Suprapubic skin (tissue), 4 donors: ENCODE results near the gene SCN4B. TPM values are rescaled to one million over a fixed set of nuclear protein-coding genes. Genes with fewer than 3 reads are reported as not detected.

Experiments used
- DNase-seq, 2 donors: peaks; one replicate each; pipeline ENCODE4 v3.0.0-alpha.2; 2019; ENCODE audit warnings: low spot score in 2 of 2
- H3K27ac ChIP-seq: fragments of 200-600 bp; sonication (generic); one replicate; pipeline ENCODE4 v1.5.1; 2019
- H3K27me3 ChIP-seq: fragments of 200-600 bp; sonication (generic); one replicate; pipeline ENCODE4 v1.5.1; 2019
- H3K36me3 ChIP-seq: fragments of 200-600 bp; sonication (generic); one replicate; pipeline ENCODE4 v1.5.1; 2019
- H3K4me1 ChIP-seq: fragments of 200-600 bp; sonication (generic); one replicate; pipeline ENCODE4 v1.5.1; 2019
- H3K4me3 ChIP-seq: fragments of 200-600 bp; sonication (generic); one replicate; pipeline ENCODE4 v1.5.1; 2019; ENCODE audit warnings: mild to moderate bottlenecking
- H3K9me3 ChIP-seq: fragments of 200-600 bp; sonication (generic); one replicate; pipeline ENCODE4 v1.5.1; 2019
- EP300 ChIP-seq: sonication (generic); formaldehyde crosslinking; IDR thresholded peaks from one replicate; pipeline ENCODE4 v1.6.1; 2017; ENCODE audit warnings: antibody characterized with exemption
- POLR2A ChIP-seq, 2 donors: fragments of 450-650 bp; IDR thresholded peaks; one replicate each; pipeline ENCODE4 v1.6.1; 2017; ENCODE audit warnings: antibody characterized with exemption in 2 of 2, mild to moderate bottlenecking in 2 of 2, moderate library complexity in 2 of 2
- POLR2AphosphoS5 ChIP-seq, 3 donors: sonication (generic); formaldehyde crosslinking; IDR thresholded peaks; one replicate each; pipeline ENCODE4 v1.6.1; 2017; ENCODE audit warnings: antibody characterized with exemption in 3 of 3
- WGBS: methylation state at CpG from one replicate; pipeline ENCODE4 v1.1.5; 2018; 5-methylcytosine and 5-hydroxymethylcytosine counted together
- total RNA-seq, 4 donors: library from RNA; depleted of rRNA; stranded (reverse); fragments of >200 nt; gene quantifications; one replicate each; pipeline ENCODE4 v1.1.0, GENCODE V29; 2016
- TF ChIP-seq, protein P1 (sequence below), 2 donors: fragments of 200-600 bp in 1 of 2; fragments of 450-650 bp in 1 of 2; sonication (generic) in 1 of 2; IDR thresholded peaks; one replicate each; pipeline ENCODE4 v1.5.1; 2016 to 2019; ENCODE audit warnings: antibody characterized with exemption in 2 of 2, mild to moderate bottlenecking in 1 of 2, moderate library complexity in 1 of 2

Gene SCN4B
- total RNA-seq, 4 donors from 2014 or later, result 1.5 to 1.8 (median 1.5) TPM

DNA sequence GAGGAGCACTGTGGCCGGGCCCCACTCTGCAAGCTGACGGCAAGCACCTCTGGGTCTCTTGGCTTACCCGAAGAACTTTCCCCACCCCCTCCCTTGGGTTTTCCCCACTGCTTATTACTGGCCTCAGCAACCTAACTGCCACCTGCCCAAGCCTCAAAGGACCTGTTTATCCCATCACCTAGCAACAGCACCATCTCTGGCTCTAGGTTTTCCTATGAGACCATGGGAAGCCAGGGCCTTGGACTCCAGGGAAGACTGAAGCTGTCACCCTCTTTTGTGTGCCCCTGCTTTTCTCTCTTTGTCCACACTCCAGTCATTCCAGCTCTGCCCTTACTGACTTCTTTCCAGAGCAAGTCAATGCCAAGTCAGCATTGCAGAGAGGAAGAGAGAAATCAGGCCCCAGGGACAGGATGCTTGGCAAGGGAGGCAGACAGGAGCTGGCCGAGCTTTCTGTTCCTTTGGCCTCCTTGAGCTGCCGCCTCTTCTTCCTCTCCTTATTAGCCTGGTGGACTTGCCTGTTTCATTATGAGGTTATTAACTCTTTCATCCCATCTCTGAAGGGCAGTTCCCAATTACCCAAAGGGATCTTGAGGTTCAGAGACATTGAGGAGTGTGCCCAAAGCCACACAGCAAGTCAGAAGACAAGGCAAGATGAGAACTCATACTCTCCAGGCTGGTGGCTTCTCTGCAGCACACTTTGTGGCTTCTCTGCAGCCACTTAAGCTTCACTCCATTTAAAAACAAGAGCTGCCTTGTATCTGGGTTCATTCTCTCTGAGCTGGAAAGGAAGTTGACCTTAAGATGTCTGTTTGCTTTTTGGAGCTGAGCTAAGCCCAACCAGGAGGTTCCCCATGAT is 65.5 kb downstream of the SCN4B start, which contains the start of gene SMIM35:
TSS of gene SMIM35 (minus strand) at position 51 of the 856 bp plus-strand sequence. CDS start 206 bp downstream, outside the sequence.
- H3K27me3 ChIP-seq, result peaks cover 7% of the 10 kb centered on the region

DNA sequence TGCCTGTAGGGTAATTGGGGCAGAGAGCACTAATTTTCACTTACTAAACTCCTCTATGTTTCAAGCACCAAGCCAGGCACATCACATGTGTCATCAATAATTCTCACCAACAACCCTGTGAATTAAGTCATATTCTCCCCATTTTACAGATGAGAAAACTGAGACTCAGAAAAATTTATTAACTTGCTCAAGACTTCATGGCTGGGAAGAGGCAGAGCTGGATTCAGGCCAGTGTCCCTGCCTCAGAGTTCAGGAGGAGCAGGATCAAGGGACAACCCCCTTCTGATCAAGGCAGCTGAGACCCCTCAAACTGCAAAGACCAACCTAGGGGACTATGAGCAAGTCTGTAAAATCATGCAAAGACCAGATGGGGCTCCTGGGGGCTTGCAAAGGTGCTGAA is 68.0 kb downstream of the SCN4B start:
- Histone ChIP-seq H3K4me1 (peaks cover 14% of the 10 kb centered on the region), H3K9me3 (no peaks in the 10 kb centered on the region), H3K4me3 (no peak overlapping the region), H3K27ac (no peak overlapping the region), H3K36me3 (no peaks in the 10 kb centered on the region), H3K27me3 (peaks cover 13% of the 10 kb centered on the region)
- no peak for TF ChIP-seq POLR2A (IDR thresholded peaks at IDR 0.05)
- DNase-seq, result no peak

More for the DNA sequence above, 65.5 kb downstream of the SCN4B start, which contains the start of gene SMIM35:
- Histone ChIP-seq H3K27ac (no peak within 1 kb of the TSS), H3K4me1 (peaks cover 13% of the 10 kb centered on the region), H3K4me3 (no peak within 1 kb of the TSS), H3K36me3 (no peaks in the 10 kb centered on the region), H3K9me3 (no peaks in the 10 kb centered on the region)
- DNase-seq, result no peak
- TF ChIP-seq, protein P1, sequence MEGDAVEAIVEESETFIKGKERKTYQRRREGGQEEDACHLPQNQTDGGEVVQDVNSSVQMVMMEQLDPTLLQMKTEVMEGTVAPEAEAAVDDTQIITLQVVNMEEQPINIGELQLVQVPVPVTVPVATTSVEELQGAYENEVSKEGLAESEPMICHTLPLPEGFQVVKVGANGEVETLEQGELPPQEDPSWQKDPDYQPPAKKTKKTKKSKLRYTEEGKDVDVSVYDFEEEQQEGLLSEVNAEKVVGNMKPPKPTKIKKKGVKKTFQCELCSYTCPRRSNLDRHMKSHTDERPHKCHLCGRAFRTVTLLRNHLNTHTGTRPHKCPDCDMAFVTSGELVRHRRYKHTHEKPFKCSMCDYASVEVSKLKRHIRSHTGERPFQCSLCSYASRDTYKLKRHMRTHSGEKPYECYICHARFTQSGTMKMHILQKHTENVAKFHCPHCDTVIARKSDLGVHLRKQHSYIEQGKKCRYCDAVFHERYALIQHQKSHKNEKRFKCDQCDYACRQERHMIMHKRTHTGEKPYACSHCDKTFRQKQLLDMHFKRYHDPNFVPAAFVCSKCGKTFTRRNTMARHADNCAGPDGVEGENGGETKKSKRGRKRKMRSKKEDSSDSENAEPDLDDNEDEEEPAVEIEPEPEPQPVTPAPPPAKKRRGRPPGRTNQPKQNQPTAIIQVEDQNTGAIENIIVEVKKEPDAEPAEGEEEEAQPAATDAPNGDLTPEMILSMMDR (IDR thresholded peaks at IDR 0.05), result no peak
- no peak for TF ChIP-seq POLR2AphosphoS5 (IDR thresholded peaks at IDR 0.05)
- no peak for TF ChIP-seq POLR2A (IDR thresholded peaks at IDR 0.05)
- no peak for TF ChIP-seq EP300
- WGBS, result 40% methylated on average over 5 of the region's 5 CpGs

DNA sequence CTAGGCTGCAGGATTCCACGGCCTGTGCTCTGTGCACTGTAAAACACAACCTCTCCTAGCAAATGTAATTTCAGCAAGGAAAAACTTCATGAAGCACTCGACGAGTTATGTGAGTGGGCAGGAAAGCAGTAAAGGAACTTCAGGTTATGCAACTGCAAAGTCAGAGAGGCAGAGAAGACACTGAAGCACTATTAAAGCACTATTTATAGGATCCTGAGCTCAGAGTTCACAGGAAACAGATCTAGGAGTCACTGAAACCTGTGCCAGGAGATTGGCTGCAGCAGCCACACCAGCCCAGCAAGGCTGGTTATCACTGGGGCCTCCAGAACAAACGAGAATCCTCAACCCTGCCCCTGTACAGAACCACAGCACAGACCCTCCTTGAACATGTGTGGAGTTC is 68.4 kb downstream of the SCN4B start:
- H3K27ac ChIP-seq, result no peak overlapping the region
- H3K4me1 ChIP-seq, result peaks cover 18% of the 10 kb centered on the region
- TF ChIP-seq POLR2A (IDR thresholded peaks at IDR 0.05), result no peak
- TF ChIP-seq POLR2AphosphoS5 (IDR thresholded peaks at IDR 0.05), result no peak
- TF ChIP-seq EP300, result no peak
- TF ChIP-seq, protein P1 (IDR thresholded peaks at IDR 0.05), result no peak
- 18% methylated on average over 4 of the region's 4 CpGs for WGBS
- H3K36me3 ChIP-seq, result no peaks in the 10 kb centered on the region
- peaks cover 17% of the 10 kb centered on the region for H3K27me3 ChIP-seq
- DNase-seq, result no peak
- H3K4me3 ChIP-seq, result no peak overlapping the region
- H3K9me3 ChIP-seq, result no peaks in the 10 kb centered on the region

Other genes starting within 250 kb of the SCN4B start
- gene TMPRSS13, start 223.4 kb downstream of the SCN4B start, total RNA-seq, result 10 to 100 TPM; 24.7 to 92.0 (median 73.1) TPM
- 1 to 10 TPM; 2.9 to 7.2 (median 4.4) TPM for gene IL10RA, start 166.4 kb downstream of the SCN4B start, total RNA-seq
- gene TMPRSS4, start 75.7 kb downstream of the SCN4B start, total RNA-seq, result 10 to 100 TPM in 1 of 4 donors, 1 to 10 TPM in 3; 1.6 to 17.0 (median 2.4) TPM
- not detected for gene SMIM35, start 65.9 kb downstream of the SCN4B start, total RNA-seq
- under 1 TPM in 2 of 4 donors, not detected in 2; 0.08 to 0.21 TPM for gene SCN2B, start 23.8 kb upstream of the SCN4B start, total RNA-seq
- gene JAML, start 72.2 kb upstream of the SCN4B start, total RNA-seq, result 1 to 10 TPM in 3 of 4 donors, not detected in 1; 1.1 to 4.9 (median 2.1) TPM
- 10 to 100 TPM; 23.9 to 87.2 (median 56.1) TPM for gene MPZL3, start 99.5 kb upstream of the SCN4B start, total RNA-seq
- 100 to 1,000 TPM in 1 of 4 donors, 10 to 100 TPM in 3; 54.5 to 111 (median 56.7) TPM for gene MPZL2, start 111.5 kb upstream of the SCN4B start, total RNA-seq
- gene CD3E, start 151.9 kb upstream of the SCN4B start, total RNA-seq, result 1 to 10 TPM in 1 of 4 donors, under 1 TPM in 2, not detected in 1; 0.55 to 3.3 (median 0.79) TPM
- gene CD3D, start 189.9 kb upstream of the SCN4B start, total RNA-seq, result 1 to 10 TPM in 2 of 4 donors, not detected in 2; 1.8 to 4.4 TPM
- 1 to 10 TPM in 1 of 4 donors, under 1 TPM in 1, not detected in 2; 0.73 to 1.2 TPM for gene CD3G, start 191.5 kb upstream of the SCN4B start, total RNA-seq
- 10 to 100 TPM; 37.0 to 81.8 (median 50.4) TPM for gene UBE4A, start 206.8 kb upstream of the SCN4B start, total RNA-seq
- 10 to 100 TPM; 26.6 to 70.0 (median 49.7) TPM for gene ATP5MG, start 248.8 kb upstream of the SCN4B start, total RNA-seq